NCI-H146 (cell line): Measurements from ENCODE around the gene HOXA10.
A peak's percentile ranks its signal among the peaks of the same experiment; 100 is the strongest.

ENCODE experiments used
- DNase-seq: peaks from one replicate; lab custom pipeline; 2025; lab: John Stamatoyannopoulos, UW

HOXA10 gene

DNA sequence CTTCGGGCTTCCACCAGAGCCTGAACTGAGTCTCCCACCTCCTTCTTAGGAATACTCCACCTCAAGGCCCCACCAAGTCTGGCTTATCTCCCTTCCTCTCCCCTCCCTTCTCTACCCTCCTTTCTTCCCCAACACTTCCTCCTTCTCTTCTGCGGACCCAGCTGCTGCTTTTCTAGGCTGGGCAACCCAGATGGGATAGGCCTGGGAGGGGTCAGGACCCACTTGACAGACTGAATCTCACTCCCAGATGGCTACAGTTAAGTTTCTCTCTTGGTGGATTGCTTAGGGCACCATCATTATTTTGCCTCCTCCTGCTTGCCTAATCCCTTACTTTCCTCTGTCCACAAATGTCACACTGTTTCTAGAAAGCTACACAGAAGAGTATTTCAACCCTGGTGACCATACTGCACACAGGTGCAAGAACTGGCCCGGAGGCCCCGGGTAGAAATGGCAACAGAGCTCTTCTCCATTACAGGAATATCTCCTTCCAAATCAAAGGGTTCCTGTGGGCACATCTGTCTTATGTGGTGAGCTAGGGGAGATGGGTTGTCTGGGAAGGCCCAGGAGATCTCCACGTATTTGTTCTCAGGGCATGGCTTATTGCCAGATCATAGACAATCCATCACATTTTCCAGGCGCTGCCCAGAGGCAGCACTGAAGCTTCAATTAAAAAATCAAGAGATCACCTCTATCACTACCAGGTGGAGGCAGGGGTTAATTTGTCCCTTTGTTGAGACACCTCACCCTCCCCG is 16.1 kb upstream of the HOXA10 start:
- no peak for DNase-seq

DNA sequence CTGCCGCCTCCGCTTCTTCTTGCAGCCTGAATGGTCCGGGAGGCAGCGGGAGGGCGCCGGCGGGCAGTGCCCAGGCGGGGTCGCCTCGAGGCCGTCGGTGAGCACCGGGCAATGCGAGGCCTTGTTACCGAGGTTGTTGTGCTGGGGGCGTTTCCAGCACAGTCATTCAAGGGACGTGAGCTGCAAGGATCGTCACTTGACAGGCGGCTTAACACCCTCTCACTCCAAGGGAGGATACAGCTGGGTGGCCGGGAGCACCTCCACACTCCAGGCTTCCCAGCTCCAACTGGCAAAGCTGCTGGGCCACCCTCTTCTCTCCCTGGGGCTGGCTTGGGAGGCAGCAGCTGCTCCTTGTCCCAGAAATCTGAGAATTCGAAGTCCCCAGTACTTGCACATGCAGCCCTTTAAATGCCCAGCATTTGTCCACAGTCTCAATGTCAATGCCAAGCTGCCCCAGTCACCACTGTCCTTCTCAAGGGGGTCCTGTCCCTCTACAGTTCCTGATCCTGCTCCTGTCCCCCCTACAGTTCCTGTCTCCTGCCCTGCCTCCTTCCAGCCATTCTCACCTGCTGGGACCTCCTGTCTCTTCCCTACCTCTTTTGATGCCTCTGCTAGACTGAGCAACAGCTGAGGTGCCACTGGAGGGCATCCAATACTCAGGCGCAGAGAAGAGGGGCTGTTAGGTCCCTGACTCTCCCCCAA is 15.3 kb upstream of the HOXA10 start:
- DNase-seq = no peak

DNA sequence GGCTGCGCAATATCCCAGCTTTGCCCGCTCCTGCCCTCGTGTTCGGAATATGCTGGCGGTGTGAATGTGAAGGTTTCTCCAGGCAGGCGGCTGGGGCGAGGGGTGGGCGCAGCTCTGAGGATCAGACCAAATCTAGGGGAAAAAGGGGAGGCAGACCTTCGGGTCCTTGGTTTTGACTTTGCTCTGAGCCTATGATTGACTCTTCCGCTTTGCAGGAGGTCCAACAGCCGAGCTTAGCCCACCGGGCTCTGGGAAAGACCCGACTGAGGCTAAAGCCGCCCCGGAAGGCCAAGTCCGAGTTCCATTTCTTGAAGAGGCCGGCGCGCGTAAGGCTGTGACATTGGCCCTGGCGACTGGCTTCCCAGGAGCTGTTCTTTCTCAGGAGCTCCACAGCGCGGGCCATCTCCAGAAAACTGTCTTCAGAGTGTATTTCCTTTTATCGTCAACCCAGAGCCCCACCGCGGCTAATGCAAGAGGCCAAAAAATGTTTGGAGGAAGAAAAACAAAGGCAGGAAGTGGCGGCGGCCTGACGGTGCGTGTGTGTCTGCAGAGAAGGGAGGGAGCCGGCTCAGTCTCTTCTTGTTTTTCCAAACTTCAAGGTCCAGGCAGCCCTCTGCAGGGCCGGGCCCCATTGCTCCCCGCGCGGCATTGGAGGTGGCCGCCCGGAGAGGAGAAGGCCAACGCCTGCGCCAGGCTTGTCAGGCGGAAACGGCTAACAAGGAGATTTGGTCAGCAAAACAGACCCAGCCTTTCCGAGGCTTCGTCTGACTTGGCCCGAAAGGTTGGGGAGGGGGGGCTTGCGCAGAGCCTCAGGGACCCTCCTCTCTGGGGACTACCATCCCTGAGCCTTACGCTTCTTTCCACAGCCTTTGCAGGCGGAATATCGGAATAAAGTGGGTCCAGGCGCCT is 14.5 kb upstream of the HOXA10 start:
- DNase-seq = no peak

DNA sequence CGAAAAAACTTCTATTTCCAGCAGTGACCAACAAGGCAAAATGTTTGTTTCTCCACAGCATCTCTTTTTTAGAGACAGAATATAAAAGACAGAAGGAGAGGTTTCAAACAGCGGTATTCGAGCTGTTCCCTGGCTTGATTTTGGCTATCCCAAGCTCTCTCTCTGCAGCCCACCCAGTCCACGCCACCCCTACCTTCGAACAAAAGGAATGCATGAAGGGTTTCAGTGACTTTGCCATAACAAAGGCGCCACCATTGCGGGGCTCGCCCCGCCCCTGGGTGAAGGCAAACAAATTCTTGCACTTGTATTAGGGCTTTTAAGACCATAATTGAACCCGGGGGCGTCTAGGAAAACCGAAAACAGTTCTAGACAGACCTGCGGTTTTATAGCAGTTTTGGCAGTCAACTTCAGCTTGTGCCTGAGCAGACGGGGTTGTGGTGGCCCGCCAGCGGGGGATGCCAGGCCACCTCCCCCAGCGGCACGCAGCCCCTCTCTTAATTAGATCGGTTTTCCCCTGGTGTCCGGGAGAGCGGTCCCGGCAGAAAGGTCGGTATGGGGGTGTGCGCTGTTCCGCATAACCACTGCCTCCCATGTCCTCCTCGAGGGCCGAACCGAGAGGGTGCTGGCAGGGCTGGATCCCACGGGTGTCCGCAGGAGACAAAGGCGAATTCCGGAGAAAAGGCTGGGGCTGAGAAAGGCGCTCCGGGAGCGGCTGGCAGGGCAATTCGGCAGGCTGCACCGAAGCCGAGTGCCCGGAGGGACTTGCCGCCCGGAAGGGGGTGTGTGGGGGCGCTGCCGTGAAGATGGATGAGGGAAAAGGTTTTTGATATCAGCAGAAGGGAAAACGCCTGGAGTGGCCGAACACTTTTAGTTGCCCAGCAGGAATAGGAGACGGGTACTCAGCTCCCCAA is 13.6 kb upstream of the HOXA10 start:
- no peak for DNase-seq

DNA sequence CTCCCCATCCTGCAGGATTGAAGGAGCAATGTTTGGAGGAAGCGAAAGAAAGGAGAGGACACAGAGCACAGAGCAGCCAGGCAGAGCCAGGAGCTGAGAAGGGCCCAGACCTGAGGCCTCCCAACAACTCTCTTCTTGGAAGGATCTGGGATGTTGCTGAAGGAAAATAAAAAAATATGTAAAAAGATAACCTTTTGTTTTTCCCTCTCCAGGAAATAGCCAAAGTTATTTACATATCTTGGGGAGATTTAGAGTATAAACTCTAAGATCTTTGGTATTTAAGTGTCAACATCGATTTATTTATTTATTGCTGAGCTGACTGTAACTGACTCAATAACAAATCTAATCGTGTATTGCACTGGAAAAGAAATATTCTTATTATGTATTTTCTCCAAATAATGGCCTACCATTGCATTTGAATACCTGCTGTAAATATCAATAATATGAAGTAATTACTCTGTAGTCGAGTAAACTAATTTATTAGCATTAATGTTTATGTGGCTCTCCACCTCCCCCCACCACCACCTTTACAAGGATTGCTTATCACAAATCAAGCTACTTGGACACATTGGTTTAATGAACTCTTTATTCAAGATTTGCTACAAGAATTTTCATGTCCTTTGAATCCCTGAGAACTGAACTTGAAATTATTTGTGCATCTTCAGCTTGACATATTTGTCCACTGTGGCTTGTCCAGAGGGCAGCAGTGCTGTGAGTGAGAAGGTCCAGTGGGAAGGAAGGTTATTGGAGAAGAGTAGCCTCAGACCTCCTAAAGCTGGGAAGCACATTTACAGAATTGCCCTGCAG is 12.8 kb upstream of the HOXA10 start:
- no peak for DNase-seq

DNA sequence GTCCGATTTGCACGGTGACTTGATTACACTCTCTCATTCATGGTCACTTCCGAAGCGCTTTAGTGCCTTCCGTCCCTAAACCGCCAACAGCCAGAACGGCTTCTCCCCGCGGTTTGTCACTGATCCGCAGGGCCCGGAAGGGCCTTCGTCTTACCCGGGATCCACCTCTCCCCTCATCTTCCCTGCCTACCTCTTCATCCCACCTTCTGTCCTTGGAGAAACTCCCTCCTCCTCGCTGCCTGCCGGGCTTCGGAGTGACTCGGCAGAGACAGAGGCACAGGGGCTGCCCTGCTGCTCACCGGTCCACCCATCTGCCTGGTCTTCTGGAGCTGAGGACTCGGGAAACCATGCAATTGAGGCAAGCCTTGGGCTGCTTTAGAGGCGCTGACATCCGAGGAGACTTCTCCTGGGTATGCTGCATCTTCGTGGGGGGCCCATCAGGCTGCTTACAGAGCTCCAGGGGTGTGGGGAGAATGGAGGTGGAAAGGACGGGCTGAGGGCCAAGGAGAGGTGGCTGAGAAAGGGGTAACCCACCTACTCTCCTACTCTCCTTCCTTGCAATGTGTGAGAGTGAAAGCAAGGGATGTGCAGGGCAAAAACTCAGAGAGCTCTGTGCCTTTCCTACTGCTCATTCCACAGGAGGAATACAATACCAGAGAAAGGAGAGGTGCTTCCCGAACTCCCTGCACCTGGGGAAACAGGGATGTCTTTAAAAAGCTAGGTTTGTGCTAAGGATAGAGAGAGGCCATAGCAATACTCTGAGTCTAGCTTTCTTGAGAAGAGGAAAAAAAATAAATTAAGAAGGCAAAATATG is 11.9 kb upstream of the HOXA10 start:
- DNase-seq = no peak

DNA sequence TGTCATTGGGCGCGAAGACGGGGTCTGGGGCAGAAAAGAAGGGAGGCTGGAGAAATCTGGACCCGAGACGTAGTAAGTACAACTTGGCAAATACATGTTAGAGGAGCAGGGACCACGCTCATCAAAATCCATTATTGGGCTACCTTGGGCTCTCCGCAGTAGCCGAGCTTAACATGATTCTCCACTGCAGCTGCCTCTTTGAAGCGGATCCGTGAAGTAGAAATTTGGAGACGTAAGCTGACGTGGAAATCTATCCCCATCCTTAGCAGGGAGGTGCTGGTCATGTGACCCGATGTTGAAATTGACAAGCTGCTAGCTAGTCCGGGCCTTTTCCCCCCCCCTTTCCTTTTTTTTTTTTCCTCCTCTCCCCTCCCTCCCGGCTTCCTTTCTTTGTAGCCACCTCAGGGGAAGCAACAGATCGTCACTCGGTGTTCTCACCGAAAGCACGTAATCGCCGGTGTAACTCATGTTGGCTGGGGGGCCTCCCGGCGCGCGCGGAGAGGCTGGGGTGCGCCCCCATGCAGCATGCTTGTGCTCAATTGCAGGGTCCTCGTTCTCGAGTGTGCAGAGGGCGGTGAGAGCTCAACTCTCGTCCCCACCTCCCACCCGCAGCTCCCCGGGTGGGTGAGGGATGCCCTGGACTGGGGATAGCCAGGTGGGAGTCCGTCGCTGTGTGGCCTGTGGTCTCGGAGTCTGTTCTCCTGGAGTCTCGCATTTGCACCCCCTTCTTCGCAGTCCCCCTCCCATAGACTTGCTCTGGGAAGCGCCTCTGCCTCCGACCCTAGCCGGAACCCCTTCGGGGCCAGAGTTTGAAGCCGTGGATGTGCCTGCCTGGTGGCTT is 11.1 kb upstream of the HOXA10 start, which contains the start of gene HOXA11:
HOXA11 (minus strand) TSS at position 220 of the 841 bp plus-strand sequence; CDS start at position 132, 88 bp downstream.
- DNase-seq = peak; percentile 34

DNA sequence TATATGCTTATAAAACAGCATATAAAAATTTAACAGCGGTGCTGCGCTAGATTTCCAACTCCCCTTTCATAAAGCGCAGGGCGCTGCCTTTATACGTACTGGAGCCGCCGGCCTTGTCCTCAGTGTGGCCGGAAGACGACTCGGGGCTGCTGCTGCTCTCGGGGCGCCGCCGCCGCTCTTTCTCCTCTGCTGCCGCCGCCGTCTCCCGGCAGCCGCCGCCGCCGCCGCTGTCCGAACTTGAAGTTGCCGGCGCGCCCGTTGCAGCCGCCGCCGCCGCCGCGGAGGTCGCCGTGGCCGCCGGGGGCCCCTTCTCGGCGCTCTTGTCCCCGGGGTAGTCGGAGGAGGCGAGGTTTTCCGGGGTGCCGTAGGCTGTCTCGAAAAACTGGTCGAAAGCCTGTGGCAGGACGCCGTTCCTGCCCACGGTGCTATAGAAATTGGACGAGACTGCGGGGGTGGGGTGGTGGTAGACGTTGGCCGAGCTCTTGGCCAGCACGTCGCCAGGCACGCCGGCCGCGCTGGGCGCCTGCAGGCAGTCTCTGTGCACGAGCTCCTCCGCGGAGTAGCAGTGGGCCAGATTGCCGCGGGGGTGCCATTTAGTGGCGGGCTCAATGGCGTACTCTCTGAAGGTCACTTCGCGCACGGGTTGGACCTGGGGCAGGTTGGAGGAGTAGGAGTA is 10.4 kb upstream of the HOXA10 start:
- peak; percentile 57 for DNase-seq

DNA sequence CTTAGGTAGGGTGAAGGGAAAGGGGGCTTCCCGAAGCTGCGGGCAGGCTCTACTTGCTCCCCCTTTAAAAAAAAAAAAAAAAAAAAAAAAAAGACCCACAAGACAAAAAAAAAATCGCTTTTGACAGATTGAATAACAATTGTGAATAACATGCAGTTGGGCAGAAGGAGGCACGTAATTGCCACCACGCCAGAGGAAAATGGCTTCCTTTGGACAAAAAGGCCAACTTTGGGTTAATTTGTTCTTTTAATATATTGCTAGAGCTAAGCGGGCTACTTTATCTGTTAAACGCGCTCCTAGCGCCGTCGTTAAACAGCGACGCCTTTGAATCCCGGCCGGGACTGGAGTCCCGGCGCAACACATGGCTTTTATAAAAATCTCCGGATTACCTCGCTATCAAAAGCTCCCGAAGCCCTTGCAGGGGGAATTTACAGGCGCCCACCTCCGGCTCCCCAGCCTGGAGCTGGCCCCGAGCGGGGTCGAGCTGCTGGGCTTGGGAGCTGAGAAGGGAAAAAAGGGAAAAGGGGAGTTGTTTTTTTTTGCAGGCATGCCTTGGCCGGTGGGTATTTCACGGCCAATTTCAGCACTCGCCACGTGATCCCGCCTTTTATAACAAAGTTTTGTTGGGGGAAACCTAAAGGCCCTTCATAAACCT is 9.7 kb upstream of the HOXA10 start:
- peak; percentile 45 for DNase-seq

DNA sequence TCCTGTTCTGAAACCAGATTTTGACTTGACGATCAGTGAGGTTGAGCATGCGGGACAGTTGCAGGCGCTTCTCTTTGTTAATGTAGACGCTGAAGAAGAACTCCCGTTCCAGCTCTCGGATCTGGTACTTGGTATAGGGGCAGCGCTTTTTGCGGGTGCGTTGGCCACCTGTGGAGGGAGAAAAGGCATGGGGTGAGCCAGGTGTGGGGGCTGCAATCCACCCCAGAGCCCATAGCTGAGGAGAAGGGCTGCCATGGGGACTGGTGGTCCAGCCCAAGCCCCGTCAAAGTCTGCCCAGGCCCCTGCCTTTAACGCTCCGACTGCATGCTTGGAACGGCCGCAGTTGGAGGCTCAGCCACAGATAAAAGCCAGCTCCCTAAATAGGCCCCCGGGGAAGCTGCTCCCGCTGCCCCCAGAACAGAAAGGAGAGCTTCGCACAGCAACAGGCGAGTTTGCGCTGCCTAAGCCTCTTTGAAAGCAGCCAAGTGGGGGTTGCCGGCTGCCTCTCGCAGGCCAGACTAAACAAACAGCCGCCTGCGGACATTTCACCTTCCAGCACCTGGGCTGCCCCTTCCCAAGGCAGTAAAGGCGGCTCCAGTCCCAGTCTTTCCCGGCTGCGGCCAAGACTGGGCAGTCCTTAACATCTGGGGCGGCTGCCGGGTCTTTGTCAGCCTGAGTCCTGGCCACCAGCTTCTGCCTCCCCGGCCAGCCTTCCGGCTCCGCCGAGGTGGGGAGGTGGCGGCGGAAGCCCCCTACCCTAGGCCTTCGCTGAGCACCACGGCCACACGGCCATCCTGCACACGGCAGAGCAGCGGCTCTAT is 9.0 kb upstream of the HOXA10 start:
- peak; percentile 76 for DNase-seq

DNA sequence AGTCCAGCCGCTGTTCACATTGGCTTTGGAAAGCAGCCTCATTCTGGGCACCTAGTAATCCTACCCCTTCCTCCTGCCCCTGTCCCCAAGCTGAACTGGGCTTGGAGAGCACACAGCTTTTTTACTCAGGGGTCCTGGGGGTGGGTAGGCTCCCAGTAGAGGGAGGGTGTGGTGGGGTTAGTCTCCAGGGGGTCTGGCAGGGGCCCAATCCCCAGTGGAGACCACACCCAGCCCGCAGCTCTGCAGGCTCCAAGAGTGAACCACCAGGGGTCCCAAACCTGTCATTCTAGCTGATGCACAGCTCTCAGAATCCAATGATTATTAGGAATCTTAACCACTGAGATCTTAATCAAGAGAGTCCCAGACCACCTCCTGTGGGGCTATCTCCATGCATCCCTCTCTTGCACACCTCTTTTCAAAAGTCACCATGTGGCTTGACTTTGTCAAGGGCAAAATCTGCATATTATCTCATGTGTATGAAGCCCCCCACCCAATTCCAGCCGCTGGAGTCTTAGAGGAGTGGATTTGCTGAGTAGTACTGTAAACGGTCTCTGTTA is 8.2 kb upstream of the HOXA10 start:
- no peak for DNase-seq

DNA sequence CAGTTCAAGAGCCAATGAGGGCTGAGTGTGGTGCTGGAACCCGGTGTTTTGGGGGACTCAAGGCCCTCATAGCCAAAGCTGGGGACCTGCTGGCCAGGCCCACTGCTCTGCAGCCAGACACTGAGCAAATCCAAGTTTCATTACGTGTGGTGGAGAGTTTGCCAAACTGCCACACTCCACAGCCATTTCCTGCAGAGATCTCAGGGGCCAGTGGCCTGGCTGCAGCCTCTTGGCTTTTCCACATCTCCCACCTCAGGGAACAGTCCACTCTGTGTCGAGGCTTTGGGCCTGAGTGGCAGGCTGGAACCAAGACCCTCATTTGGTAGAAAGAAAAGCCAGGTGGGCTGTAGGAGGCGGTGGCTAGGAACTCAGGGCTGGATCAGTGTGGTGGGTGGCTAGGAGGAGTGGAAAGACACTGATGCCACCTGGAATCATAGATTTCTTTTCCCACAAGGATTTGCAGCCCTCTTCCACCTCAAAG is 7.7 kb upstream of the HOXA10 start:
- DNase-seq = no peak

DNA sequence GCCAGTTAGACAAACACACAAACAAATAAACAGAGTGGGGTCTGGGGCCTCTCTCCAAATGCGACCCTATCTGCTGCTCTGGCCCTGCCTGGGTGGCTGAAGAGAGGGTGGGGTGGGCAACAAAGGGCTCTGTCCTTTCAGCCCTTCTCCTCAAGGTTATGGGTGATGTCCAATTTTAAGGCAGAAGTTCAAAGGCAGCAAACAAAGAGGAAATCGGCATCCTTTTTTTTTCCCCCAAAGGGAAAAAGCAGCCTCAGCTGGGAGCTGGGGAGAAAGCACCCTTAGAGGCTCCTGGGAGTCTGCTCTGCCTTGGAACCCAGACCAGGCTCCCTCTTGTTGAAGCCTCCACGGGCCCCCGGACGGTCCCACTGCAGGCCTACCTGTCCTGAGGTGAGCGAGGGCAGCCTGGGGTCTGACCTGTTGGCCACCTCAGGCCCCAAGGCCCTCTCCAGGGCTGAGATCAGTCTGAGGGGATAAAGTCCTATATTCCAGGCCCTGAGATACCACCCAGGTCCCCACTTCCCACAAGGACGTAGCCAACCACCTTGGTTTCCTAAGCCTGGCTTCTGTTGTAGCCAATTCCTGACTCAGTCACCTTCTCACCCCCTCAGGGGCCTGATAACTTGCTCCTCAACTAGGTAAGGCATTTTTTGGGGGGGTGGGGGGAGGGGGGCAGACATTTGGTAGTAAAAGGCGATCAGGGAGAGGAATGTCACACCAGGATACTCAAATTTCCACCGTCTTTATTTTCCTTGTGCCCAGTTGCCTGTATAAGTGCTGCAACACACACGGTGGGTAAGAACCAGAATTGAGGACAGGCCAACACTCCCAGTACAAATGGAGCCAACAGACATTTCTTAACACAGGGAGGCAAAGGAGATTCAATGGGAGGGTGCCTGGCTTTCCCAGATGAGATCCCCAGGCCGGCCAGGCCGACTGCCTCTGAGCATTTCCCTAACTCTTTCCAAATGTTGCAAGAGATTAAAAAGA is 6.6 kb upstream of the HOXA10 start:
- no peak for DNase-seq

DNA sequence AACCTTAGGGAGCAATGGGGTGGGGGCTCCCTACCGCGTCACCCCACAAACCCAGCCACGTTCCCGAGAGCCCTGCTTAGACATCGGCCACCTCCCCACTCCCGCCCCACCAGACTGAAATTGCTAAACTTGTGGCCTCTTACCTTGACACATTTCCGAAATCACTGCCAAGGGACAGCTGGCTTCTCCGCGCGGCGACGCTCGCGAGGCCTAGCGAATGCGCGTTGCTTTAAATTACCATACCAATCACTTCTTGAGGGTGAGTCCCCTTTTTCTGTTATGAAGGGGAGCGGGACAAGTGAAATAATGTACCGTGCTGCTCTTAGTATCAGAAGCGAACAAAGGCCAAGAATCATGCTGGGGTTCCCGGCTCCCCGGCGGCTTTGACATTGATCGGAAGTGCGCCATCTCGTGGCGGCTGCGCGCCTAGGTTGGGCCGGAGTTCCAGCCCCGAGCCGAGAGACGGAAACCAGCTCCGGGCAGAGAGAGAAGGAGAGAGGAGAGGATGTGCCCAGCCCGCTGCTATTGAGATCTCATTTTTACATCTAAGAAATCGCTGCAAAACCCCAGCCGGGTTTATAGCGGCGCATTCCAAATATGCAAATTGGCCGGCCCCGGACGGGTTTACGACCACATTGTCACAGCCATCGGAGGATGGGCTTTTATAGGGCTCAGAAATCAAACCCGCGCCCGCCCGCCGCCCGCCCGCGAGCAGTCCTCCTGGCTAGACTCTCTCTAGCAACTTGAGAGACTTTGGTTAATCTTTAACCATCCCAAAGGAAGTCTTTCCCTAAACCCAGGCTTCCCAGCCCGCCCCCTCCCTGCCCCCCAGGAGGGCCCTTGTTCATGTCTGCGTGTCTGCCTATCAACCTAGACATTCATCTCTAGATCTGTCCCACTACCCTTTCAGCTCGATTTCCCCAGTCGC is 5.6 kb upstream of the HOXA10 start:
- DNase-seq = no peak
